CD1c-positive myeloid dendritic cell (primary cell): ENCODE measurements around the gene SREBF1.
A peak's percentile ranks its signal among the peaks of the same experiment; 100 is the strongest.

Source experiments
- DNase-seq: peaks from one replicate; pipeline ENCODE4 v3.0.0-alpha.2; 2016; ENCODE audit errors: extremely low spot score

SREBF1 gene

DNA sequence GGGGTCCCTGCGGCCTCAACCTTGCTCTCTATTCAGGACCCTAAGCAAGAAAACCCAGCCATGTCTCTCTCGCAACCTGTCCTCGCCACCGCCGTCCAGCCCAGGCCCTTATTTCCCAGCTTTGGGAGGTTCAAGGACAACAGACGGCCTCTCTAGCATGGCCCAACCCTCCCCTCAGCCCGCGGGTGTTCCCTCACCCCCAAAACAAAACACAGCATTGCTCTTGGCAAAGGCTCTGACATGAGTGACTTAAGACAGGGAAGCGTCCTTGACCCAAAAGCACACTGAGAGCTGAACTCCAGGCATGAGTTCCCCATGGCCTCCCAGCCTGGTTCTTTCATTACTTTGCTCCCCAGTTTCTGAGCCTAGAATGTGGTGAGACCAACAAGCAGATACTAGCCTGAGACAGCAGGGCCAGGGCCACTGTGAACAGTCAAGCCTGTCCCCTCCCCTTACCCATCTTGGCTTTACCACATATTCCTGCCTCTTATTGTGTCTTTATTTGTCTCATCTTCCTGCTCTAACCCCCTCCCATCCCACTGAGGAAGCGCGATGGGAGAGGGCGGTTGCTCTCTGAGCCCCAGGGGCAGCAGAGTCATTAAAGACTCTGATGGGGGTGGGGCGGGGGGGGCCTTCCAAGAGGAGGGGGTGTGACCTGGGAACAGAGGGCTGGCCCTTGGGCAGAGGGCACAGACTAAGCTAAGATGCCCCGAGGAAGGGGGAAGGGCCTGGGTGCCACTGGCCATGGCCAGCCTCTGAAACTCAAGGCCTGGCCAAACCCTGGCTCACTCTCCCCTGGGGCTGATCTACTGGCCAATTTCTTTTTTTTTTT lies 11.8 kb downstream of the SREBF1 start:
- DNase-seq: peak; percentile 31

DNA sequence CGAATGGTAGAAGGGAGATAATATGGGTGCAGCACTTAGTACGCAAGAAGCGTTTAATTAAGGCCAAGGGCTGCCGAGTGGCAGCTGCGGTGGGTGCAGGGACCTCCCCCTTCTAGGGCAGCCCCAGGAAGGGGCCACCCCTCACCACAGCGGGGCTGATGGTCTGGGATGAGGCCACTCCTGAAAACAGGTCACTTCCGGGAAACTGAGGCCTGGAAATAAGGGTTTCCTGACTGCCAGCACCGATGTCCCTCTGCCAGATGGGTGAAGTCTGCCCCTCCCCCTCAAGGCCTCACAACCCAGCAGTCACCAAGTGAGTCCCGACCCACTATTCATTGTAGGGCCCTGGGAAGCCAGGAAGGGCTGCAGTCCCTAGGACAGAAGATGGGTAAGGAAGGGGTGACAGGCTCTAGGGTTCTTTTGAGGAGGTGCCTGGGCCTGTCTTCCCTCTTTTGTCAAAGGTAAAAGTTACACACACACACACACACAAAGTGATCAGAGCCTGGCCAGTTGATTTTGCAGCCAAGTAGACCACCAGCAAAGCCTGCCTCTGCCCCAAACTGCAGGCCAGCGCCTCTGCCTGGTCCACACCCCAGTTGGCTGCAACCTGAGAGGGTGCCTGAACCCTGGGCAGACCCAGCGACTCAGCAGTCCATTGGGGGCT lies 12.5 kb downstream of the SREBF1 start:
- no peak for DNase-seq

DNA sequence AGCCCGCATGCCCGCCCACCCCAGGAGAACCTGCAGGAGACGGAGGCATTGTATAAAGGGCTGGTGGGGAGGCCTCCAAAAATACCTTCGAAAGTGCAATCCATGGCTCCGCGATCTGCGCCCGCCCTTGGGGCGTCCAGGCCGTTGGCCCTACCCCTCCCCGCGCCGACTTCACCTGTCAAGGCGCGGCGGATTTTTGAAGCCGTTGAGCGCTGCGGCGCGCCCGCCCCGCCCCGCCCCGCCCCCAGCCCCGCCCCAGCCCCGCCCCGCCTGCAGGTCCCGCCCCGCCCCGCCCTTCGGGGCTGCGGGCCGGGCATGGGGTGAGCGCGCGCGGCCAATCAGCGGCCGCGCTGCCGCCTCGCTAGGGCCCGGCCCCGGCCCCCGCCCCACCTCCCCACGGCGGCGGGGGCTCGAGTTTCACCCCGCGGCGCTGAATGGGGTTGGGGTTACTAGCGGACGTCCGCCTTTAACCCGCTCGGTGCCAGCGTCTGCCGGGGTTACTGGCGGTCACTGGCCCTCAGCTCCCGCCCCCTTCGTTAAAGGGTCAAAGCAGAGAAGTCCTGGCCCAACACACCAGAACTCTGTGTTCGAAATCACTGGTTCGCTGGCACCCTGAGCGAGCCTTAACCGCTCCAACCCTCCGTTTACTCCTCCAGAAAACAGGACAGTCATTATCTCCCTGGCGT lies 13.2 kb downstream of the SREBF1 start:
- DNase-seq: peak; percentile 93

DNA sequence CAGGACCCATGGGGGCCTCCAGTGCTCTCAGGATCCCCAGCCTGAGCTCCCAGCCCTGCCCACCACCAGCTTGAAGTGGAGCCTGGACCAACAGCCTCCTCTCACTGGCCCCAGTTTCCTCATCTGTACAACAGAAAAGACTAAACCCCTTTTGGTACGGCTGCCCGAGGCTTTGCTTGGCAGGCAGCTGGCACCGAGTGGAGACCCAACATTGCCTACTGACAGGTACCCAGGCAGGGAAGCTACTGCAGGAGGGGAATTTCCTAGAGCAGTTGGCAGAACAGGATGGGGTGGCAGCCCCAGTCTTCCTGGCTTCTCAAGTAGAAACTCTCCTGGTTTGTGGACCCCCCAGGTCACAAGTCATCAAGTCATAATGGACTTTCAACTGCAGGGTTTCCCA lies 14.2 kb downstream of the SREBF1 start:
- no peak for DNase-seq

DNA sequence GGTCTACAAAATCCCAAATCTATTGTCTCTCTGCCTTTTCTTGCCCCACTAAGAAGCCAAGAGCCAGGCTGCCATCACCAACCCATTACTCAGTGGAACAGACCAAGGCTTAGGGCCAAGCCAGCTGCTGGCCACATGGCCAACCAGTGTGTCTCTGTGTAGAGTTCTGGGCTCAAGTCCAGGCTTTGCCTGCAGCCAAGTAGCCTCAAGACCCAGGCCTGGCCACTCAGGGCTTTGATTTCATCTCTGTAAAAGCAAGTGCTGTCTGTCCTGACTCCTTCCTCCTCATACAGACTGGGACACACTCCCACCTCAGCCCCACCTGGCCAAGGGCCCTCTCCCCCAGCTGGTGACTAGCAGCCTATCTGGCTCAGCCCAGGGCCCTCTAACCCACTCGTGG lies 14.6 kb downstream of the SREBF1 start:
- DNase-seq: no peak

DNA sequence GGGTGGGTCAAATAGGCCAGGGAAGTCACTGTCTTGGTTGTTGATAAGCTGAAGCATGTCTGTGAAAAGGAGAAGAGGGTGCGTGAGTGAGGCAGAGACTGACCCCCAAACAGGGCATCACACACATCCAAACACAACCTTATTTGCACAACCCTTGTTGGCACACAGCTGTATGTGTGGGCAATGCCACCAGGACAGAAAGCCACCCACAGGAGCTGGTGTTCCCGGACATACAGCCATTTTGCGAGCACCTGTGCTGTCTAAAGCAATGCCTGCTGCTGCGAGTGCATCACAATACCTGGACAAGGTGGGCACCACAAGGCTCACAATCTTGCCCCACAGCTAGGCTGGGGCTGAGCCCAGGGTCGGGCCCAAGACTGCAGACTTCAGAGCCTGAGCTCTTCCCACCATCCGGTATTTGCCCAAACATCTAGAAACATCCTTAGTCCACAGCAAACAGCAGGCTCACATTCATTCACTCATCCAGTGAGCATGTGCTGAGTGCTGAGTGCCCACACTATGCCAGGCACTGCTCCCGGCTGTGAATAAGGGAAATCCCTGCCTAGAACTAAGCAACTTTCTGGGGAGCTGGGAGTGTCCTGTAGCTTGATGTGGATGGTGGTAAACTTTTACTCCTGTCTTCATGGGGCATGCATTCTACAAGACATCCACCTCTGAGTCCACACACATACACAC lies 16.2 kb downstream of the SREBF1 start:
- no peak for DNase-seq

DNA sequence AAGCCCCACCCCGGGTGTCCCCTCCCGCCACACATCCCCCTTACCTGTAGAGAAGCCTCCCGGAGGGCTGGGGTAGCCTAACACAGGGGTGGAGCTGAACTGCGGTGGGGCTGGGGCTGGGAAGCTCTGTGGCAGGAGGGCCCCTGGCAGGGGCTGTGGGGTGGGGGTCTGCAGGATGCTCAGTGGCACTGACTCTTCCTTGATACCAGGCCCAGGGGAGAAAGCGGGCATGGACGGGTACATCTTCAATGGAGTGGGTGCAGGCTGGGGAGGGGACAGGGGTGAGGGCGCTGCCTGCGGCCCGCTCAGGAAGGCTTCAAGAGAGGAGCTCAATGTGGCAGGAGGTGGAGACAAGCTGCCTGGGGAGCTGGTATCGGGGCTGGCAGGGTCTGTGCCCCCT lies 16.7 kb downstream of the SREBF1 start:
- no peak for DNase-seq

DNA sequence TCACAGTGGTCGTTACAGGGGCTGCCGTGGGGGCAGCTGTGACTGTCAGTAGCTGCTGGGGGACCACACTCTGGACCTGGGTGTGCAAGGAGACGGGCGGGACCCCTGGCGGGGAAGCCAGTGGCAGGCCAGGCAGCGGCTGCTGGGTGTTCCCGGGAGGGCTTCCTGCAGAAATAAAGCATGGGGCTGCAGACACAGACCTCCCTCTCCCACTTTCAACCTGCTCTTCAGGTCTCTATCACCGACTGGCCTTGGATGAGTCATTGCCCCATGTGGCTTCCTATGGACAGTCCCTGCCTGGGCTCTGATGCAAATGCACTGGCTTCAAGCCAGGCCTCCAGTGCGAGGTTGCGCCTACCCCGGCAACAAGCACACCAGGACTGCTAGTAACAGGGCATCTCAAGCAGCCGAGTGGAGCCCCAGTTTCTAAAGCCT lies 17.2 kb downstream of the SREBF1 start:
- DNase-seq: peak; percentile 72

DNA sequence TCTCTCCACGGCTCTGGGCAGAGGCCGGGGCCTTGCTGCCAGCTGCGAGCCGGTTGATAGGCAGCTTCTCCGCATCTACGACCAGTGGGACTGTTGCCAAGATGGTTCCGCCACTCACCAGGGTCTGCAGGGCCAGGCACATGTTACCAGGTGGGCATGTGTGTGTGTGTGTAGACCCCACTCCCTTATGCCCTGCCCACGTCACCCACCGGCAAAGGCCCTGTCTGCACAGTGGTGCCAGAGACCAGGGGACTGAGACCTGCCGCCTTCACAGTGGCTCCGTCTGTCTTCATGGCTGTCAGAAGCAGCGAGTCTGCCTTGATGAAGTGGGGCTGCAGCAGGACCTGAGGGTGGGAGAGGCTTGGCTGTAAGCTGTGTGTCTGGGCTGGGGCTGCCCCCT lies 17.7 kb downstream of the SREBF1 start:
- DNase-seq: no peak

DNA sequence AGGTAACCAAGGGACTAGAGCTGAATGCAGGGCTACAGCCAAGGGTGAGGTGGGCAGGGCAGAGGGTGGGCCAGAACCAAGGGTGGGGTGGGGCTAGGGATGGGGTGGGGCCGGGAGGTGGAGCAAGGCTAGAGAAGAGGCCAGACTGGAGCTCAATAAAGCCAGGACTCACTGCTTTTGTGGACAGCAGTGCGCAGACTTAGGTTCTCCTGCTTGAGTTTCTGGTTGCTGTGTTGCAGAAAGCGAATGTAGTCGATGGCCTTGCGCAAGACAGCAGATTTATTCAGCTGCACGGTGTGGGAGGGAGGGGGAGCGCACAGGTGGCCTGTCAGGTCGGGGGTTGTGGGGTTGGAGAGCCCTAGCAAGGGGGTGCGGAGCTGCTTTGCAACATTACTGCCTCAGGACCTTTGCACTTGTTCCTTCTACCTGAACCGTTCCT lies 18.7 kb downstream of the SREBF1 start:
- peak; percentile 16 for DNase-seq

DNA sequence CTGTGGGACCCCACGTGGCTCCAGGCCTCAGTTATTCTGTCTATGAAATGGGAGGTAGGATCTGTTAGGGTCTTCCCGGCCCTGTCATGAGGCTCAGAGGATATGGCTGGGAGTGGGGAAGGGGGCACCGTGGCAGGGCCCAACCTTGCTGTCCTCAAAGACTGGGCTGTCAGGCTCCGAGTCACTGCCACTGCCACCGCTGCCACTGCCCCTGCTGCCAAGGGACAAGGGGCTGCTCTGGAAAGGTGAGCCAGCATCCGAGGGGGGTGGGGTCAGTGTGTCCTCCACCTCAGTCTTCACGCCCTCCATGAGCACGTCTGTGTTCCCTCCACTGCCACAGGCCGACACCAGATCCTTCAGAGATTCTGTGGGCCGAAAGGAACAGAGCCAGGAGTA lies 19.2 kb downstream of the SREBF1 start:
- no peak for DNase-seq

DNA sequence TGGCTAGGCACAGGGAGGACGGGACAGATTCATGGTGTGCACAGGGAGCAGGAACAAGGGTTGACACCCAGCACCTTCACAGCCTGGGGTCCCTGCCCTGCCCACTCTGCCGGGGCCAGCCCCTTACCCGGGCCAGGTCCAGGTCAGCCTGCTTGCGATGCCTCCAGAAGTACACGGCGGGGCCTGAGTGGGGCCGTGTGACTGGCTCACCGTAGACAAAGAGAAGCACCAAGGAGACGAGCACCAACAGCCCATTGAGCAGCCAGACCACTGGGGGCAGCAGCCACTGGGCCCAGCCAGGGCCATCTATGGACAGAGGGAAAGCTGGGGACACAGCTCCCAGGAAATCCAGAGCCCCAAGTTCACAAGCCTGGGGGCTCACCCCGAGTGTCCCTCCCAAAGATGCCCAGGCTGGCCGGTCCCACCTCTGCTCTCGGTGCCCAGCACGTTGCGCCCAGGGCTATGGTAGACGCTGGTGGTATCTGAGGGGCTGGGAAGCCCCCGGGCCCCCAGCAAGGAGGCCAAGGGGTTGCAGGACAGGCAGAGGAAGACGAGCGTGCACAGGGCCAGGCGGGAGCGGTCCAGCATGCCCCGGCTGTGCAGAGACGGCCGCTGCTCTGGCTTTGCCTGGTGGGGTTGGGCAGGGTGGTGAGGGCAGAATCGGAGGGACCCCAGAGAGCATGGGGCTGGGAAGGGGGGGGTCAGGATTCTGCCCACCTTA lies 19.8 kb downstream of the SREBF1 start:
- no peak for DNase-seq

DNA sequence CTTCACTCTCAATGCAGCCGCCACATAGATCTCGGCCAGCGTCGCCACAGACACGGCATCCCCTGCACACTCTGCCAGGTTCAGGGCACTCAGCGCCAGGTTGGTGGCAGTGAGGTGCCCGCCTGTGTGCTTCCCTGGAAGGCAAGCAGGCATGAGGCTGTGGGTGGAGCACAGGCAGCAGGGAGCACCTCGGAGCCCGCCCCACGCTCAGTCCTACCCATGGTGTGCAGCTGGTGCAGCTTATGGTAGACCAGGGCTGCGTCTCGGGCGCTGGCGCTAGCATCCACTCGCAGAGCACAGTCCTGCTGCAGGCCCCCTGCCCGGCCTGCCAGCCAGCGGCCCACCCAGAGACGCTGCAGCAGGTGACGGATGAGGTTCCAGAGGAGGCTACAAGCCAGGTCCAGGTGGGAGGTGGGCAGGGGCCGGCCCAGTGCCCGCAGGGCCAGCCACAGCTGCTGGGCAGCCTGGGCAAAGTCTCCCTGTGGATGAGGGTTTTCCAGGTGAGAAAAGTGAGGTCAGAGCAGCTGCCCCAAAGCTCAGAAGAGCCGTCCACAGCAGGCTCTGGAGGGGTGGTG lies 20.5 kb downstream of the SREBF1 start:
- DNase-seq: no peak

DNA sequence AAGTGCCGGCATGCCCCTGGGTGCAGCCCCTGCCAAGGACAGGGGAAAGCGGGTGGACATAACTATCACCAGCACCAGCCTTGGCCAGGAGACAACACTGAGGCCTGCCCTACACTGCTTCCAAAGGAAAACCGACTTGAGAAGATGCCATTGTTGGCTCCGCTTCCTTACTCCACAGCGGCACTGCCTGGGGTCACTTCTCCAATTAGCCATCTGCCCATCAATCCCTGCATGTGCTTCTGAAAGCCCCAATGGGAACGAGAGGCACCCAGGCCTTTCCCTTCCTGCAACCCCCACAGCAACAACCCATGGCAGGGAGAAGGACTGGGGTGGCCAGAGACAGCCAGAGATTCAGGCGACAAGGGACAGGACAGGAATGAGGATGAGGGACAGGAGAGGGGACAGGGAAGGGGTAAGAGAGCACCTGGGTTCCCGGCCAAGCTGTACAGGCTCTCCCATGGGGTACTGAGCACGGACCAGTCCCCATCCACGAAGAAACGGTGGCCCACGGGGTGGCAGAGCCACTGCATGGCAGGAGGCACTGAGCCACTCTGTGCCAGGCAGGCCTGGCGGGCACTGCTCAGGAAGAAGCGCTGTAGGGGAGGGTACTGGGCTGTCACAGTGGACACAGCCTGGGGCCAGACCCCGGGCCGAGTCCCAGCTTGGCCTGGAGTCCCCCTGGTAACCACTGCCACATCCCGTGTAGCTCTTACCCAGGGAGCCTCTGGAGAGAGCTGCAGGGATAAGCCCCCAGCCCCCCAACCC lies 21.2 kb downstream of the SREBF1 start:
- DNase-seq: no peak

DNA sequence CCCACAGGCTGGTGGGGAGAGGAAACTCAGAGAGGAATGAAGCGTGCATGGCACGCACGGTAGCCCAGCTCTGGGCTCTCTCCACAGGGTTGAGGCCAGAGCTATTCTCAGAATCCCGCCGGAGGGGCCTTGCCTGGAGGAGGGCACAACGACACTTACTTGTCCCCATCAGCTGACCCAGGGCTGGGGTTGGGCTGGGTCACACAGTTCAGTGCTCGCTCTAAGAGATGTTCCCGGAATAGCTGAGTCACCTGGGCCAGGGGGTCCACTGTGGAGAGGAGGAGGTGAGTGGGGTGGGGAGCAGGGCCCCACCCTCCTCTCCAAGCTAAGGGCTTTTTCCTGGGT lies 21.8 kb downstream of the SREBF1 start:
- DNase-seq: no peak

DNA sequence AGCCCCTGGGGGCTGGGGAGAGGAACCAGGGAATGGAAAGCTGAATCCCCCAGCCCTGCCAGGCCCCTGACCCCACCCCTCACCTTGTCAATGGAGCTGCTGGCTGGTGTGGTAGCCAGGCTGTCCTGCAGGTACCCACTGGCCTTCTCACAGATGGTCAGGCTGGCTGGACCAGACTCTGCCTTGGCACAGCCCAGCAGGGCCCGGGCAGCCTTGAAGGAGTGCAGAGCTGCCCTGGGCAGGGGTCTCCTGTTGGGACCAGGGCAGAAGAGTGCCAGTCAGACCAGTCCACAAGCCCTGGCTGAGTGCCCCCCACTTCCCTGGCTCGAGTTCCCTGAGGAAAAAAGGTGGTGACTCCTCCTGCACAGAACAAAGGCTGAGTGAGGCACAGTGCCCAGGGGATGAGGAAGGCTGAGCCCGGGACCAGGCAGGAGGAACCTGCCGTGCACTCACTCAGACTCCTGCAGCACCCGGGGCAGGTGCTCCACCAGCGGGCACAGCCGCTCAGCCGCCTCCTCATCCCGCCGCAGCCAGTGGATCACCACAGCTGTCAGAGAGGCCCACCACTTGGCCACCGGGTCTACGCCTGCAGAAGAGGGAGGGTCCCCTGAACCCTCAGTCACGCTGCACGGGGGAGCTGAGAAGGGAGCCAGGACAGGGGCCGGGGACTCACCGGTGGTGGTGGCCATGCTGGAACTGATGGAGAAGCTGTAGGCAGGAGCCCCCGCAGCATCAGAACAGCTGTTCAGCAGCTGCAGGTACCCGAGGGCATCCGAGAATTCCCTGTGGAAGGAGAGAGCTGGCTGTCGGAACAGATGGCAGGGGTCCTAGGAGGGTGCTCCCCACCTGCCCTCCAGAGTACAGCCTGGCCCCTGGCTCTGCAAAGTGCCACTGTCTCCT lies 22.4 kb downstream of the SREBF1 start:
- no peak for DNase-seq

DNA sequence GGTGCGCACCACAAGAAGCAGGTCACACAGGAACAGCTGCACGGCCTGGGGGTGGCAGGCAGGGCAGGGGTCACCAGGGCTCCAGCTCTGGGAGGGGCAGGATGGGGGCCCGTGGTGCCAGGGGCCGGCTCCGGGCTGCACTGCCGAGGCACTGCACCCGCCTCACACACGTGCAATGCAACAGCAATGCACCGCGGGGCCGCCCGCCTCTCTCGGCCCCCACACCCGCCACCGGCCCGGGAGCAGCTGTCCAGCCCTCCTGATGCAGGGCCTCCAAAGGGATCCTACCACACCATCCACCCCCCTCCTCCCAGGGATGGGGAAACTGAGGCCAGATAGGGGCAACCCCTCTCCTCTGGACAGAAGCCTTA lies 23.1 kb downstream of the SREBF1 start:
- DNase-seq: no peak

DNA sequence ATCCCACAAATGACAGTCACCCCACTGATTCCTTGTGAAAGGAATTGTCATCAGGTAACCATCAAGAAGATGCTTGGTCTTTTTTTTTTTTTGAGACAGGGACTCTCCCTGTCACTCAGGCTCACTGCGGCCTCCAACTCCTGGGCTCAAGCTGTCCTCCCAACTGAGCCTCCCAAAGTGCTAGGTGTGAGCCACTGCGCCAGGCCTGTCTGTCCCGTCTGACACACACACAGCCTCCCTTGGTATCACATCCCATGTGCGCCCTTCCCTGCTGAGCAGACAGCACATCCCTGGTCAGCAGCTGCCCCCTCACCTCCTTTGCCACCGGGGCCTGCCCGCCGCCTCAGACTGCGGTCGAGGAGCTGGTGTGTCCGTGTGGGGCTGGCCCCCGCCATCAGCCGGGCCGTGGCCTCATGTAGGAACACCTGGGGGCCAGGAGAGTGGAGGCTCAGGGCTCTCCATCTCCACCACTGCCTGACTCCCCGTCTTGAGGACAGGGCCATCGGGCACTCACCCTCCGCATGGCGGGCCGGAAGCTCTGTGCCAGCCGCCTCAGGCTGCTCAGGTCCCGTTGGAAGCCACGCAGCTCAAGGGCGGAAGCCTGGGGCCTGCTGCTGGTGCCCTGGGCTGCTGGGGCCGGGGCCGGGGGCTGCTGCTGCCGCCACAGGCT lies 23.6 kb downstream of the SREBF1 start:
- DNase-seq: no peak
